Superior temporal gyrus (tissue), 1 donor: ENCODE data around the gene PARD3.
"Not testable (repeated sequence)": the region's sequence is repeated elsewhere in the genome, so short reads cannot be mapped to it uniquely, and the experiment has no call there.

ENCODE experiments used
- DNase-seq: peaks from one replicate; pipeline ENCODE4 v3.0.0-alpha.2; 2016; ENCODE audit errors: extremely low spot score

PARD3 gene

GRCh38 chr10:34074051-34074450, 741.0 kb downstream of the PARD3 start:
- DNase-seq: no peak

DNA sequence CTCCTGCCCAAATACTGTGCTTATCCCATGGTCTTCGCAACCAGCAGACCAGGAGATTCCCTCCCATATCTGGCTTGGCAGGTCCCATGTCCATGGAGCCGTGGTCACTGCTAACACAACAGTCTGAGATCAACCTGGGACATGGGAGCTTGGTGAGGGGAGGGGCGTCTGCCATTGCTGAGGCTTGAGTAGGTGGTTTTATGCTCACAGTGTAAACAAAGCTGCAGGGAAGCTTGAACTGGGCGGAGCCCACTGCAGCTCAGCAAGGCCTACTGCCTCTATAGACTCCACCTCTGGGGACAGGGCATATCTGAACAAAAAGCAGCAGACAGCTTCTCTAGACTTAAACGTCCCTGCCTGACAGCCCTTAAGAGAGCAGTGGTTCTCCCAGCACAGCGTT, 747.4 kb downstream of the PARD3 start:
- DNase-seq: not testable (repeated sequence)

DNA sequence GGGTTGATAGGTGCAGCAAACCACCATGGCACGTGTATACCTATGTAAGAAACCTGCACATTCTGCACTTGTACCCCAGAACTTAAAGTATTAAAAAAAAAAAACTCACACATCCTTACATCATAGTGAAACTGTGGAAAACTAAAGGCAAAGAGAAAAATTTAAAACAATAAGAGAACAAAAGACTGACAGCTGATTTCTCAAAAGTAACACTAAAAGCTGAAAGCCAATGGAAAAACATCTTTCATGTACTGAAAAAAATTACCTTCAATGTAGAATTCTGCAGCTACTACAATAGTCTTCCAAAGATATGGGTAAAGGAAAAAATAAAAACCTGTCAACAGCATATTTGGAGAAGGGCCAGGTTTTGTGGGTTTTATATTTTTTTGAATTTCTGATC, 751.5 kb downstream of the PARD3 start:
- DNase-seq: no peak

DNA sequence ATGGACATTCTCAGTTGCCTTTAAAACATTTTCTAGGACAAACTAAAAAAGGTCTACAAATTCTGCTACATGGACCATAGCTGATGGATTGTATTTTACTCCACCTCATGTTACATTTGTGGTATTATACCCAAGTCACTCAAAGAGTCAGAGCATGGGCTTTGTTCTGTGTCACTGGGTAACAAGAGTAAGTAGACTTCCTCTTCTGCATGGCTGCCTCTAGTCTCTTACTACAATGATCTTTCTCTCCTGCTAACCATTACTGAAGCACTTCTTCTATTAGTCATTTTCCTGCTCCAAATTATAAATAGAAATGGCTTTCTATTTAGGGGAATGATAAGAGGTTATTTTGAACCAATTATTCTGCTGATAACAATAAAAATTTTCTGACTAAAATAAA, 753.3 kb downstream of the PARD3 start:
- DNase-seq: no peak
